GM18907 (cell line): ENCODE data around the gene TCL1B.
"Not testable (repeated sequence)": the region's sequence is repeated elsewhere in the genome, so short reads cannot be mapped to it uniquely, and the experiment has no call there.

Source experiments
- ATAC-seq: cut with Tn5 transposase; IDR thresholded peaks from one replicate; pipeline ENCODE4 v1.9.1; 2021; ENCODE audit warnings: mild to moderate bottlenecking, moderate library complexity; ENCODE audit not compliant: unreplicated experiment

Gene TCL1B

DNA sequence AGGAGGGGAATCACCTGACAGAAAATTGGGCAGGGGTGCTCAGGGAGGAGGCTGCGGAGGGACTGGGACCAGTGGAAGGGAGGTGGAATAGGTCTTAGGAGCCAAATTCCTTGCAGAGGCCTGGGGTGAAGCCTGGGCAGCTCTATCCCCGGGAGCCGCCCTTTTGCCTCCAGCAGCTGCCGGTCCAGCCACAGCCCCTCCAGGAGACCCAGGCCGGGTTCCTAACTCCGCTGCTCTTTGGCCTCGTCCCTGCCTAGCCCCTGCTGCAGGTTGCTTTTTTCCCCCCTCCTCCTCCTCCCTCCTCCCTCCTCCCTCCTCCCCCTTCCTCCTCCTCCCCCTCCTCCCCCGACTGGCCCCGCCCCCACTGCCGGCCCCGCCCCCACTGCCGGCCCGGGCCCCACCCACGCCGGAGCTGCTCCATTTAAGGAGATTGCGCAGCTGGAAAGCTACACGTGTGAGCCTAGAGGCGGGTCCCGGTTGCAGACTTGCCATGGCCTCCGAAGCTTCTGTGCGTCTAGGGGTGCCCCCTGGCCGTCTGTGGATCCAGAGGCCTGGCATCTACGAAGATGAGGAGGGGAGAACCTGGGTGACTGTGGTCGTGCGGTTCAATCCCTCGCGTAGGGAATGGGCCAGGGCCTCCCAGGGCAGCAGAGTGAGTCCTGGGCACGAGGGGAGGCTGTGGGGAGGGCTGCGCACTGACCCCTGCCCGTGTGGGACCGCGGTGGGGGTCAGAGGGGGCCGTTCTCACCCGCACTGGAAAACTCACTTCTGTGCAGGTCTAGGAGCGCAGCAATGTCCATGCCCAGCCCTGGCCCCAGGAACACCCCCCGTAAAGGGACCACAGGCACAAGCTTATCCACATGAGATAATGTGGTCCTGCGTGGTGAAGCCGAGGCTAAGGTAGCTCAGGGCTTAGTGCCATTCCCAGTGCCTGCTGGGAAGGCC, at the start of gene TCL1B:
Gene TCL1B, plus strand, starts transcription at position 449 of the 945 bp plus-strand sequence. Its CDS starts 42 bp downstream, at position 491.
- ATAC-seq, result no peak

GRCh38 chr14:95644981-95645380, 41.2 kb upstream of the TCL1B start:
- no peak for ATAC-seq

DNA sequence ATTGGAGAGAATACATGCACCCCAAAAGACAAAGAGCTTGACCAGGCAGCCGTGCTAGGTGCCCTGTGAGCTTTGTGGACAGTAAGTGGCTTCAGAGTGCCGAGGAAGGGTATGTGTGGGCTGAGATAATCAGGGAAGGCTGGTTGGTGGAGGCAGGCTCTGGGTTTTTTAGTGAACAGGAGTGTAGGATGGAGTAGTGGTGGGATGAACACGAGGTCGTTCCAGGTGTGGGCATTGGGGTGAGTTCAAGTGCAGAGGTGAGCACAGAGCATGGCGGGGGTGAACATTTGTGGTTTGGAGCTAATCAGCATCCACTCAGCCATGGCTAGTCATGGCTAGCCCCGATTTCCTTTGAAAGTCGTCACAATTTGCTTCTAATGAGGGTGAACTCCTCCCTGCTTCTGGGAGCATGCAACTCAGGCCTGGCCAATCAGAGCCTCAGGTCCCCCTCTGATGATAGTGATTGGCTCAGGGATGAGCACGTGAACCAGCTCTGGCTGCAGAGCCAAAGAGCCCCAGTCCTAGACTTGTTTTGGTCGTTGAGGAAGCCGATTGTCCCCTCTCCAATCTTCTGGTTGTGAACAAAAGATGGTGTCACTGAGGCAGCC, 40.7 kb upstream of the TCL1B start:
- no peak for ATAC-seq

DNA sequence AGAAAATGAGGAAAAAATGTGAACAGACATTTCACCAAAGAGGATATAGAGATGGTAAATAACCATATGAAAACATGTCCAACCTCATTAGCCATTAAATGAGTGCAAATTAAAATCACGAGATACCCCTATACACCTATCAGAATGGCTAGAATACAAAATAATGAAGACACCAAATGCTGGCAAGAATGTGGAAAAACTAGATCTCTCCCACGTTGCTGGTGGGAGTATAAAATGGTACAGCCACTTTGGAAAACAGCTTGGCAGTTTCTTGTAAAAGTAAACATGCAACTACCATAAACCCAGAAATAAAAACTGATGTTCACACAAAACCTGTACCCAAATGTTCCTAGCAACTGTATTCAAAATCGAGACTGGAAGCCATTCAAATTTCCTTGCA, 38.3 kb upstream of the TCL1B start:
- ATAC-seq, result no peak

DNA sequence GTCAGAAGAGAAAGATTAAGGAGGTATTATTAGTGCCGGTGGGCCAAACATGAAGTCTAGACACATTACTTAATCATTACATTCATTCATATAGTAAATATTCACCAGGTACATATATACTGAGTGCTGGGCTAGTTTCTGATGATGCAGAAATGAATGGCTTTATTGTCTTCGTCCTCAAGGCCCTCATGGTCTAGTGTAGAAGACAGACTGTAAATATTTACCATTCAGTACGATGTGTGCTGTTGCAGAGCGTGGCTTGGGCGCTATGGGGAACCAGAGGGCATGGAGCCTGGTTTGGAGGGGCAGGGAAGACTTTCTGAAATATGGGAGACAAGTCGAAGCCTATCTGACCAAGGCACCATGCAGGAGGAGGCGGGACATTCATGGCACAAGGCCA, 37.0 kb upstream of the TCL1B start:
- ATAC-seq, result no peak

DNA sequence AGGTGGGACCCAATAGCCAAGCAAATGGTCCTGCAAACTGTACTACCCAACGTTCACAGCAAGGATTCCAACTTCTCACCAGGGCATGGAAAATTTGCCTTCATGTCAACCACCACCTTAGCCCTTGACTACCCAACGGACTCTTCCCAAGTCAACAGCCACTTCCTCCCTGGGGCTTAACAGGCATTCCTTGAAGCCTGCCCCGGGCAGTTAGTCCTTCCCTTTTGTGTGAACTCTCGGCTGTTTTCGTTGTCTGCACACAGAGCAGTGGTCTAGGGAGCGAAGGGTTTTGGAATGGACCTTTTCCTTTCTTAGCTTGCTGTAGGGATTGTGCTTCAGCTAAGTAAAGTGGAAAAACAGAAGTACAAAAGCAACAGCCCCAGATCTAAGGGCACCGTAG, 35.2 kb upstream of the TCL1B start:
- ATAC-seq, result no peak

DNA sequence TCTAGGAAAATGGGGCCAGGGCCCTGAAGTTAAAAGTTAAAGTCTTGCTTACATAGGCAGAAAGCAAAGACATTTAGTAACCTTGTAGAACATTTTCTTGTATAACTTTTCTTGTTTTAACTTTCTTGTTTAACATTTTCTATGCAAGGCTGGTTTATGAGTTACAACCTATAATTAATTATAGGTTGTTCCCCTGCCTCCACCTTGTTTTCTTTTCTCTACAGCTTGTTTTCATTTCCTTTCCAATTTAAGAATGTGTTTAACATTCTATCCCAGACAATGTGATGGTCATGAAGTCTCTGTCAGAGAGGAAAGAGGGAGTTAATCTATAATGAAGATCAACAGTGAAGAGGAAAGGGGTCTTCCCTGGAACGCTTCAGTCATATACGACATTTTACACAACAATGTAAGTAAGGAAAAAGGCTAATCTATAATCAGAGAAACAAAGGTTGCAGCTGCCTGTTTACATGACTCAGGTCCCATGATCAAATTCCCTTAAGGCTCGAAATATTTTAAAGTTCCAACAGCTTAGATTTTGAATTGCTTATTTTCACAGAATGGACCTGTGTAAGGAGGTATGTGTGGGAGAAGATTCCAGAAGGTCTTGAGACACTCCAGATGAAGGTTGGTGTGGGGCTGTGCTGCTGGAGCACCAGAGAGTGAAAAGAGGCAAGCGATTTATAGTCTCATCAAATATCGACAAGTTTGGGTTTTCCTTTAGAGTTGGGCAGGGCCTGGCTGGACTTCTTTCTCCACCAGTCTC, 34.2 kb upstream of the TCL1B start:
- peak; percentile 29 for ATAC-seq

GRCh38 chr14:95652690-95653089, 33.5 kb upstream of the TCL1B start:
- ATAC-seq, result peak; percentile 48

GRCh38 chr14:95655461-95655860, 30.8 kb upstream of the TCL1B start:
- ATAC-seq, result no peak

DNA sequence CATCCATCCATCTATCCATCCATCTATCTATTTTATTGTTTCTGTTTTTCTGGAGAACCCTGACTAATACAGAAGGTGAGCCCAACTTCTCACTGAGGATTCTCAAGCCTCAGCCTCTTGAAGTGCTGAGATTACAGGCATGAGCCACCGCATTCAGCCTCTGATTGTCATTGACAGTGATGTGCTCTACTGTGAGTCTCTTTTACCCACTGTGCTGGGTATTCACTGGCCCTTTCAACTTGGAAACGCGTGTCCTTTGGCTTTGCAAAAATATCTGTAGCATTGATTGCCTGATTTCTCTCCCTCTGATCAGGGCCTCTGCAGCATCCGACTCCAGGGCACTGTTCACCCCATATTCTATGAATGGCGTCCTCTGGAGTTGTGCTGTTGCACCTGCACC, 29.6 kb upstream of the TCL1B start:
- ATAC-seq, result no peak

DNA sequence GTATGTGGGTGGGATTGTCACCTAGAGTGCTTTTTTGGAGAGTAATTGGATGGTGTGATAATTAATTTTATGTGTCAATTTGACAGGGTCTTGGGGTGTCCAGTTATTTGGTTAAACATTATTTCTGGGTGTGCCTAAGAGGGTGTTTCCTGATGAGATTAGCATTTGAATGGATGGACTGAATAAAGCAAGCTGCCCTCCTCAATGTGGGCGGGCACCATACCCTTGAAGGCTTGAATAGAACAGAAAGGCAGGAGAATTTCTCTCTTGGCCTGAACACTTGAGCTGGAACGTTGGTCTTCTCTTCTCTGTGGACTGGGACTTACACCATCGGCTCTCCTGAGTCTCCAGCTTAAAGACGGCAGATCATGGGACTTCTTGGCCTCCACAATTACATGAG, 28.8 kb upstream of the TCL1B start:
- ATAC-seq, result no peak

GRCh38 chr14:95659293-95659989, 26.8 kb upstream of the TCL1B start:
- ATAC-seq, result no peak

GRCh38 chr14:95659990-95660385, 26.2 kb upstream of the TCL1B start:
- no peak for ATAC-seq

DNA sequence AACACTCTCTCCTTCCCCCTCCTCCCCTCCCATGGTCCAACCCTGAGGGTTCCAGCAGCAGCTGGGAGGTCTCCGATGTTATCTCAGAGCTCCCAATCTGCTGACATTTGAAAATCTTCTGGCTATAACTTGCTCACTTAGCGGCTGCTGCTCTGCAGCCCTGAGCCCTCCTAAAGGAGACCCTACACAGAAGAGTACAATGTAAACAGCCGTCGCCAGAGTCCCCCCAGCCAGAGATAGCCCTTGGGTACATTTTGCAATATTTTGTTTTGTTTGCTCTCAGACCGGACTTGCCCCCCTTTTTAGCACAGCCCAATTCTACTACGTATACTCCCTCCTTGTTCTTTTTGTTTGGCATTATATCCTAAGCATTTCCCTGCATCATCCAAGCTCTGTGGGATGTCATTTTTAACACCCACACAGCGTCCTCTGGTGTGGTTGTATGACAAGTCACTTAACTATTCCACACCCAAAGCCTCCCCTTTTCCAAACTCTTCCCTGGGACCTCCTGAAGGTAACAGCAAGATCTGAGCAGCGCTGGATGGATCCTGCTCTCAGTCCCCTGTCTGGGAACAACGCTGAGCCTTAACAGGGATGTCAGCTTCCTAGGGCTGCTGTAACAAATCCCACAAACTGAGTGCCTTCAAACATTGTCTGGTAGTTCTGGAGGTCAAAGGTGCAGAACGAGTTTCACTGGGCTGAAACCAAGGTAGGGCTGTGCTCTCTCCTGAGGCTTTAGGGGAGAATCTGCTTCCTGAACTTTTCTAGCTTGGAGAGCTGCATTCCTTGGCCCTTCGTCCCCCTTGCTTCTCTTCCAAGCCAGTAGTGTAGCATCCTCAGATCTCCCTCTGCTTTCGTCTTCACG, 25.3 kb upstream of the TCL1B start:
- ATAC-seq, result no peak

- ATAC-seq, result peak; percentile 40
Observed at GRCh38 chr14:95662376-95663186, 23.6 kb upstream of the TCL1B start.

DNA sequence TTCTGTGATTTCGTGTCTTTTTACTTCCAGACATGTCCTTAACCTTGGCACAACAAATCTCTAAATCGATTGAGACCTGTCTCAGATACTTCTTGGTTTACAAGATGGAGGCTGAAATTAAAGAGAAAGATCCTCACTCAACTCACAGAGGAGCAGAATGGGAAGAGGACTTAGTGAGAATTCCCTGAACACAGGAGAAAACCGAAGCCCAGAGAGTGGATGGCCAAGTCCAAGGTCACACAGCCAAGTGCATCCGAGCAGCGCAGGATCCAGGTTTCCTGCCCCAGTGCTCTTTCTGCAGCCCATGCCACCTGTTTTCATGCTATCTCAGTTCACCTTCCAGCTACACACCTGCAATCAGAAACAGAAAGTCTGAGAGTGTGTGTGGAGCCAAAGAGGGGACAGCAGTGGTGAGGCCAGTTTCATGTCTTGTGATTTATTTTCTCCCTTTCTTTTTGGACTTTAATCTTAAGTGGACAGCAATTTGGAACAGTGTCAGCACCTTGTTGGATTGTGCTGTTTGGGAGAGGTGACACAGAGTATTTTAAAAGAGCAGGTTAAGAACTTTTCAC, 22.9 kb upstream of the TCL1B start:
- no peak for ATAC-seq

- ATAC-seq, result no peak
Observed at GRCh38 chr14:95664066-95664465, 22.2 kb upstream of the TCL1B start.

GRCh38 chr14:95664546-95664945, 21.7 kb upstream of the TCL1B start:
- ATAC-seq, result peak; percentile 35

GRCh38 chr14:95665530-95665929, 20.7 kb upstream of the TCL1B start:
- ATAC-seq, result not testable (repeated sequence)
